GM19240 (cell line): ENCODE data around the gene DDX4.

Experiments
- DNase-seq: peaks from one replicate; pipeline ENCODE4 v3.0.0; 2011; ENCODE audit warnings: low spot score; ENCODE audit not compliant: insufficient read length

Gene DDX4

DNA sequence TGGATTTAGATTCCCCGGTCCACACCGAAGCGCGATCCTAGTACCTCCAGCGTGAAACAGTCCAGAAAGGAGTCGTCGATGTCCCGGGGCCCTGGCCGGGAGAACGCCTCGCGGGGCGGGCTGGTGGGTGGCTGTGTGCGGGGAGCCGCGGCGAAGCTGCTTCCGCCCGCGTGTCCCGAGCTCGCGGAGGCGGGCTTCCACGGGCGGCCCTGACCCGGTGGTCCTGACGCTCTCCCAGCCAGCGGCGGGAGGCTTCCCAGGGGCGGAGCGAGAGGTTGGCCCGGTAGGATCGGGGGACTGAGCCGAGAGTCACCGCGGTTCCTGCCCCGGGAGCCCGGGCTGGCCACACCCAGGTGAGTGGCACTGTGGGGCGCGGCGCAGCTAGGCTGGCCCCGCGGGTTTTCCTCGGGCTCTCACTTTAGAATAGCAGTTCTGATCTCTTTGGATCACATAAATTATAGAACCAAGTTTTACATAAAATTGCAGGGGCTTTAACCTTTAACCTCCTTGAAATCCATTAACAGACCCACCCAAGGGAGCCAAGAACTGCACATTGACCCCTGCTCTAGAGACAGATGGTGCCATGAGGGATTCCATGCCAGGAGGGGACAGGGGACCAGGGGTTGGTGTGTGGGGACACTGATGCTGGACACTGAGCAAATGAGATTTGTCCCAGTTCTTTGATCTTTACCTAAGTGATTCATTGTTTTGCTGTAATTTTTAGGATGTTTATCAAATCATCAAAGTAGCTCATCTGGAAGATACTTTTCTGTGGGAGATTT, 84.1 kb downstream of the DDX4 start:
- no peak for DNase-seq

DNA sequence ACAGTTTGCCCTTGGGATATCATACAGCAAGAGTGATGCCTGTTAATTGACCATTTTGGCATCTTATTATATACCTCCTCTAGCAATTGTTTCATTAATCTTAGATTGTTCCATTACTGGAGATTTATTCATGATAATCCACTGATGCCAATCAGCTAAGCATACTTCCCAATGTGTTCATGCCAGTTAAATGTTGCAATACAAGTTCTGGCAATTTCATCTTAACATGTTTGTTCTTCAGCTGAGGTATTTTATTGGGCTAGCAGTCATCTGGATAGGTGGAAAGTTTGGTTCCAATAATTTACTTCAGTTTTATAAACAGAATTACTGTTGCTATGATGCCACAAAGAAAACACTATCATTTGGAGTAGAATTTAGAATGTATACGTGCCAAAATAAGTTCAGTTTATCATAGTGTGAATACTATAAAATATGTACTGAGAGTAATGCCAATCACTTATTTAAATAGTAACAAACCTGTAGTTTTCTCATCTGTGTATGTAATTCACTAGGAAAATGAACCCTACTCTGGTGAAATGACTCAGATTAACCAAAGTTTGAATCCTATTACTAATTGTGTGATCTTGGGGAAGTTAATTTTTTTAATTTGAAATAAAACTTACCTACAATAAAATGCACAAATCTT, 85.4 kb downstream of the DDX4 start:
- DNase-seq, result no peak

GRCh38 chr5:55829956-55830355, 92.1 kb downstream of the DDX4 start:
- DNase-seq, result no peak

- no peak for DNase-seq
Measured at GRCh38 chr5:55832446-55832845, 94.6 kb downstream of the DDX4 start.

DNA sequence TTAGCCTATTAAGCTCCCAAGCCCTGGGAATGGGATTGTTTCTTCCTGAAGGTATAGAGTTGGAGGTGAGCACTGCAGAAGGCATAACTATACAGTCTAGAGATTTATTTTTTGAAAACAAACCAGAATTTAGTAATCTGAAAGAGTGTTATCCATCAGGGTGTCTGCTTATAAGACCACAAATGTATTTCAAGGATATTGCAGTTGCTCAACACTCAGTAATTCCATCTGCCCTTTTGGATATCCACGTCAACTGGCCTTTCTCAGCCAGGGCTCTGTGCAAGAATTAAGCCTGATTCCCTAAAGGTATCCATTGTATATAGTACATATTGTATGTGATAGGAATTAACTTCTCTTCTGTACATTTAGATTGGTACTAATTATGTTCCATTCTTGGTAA, 98.3 kb downstream of the DDX4 start:
- no peak for DNase-seq

DNA sequence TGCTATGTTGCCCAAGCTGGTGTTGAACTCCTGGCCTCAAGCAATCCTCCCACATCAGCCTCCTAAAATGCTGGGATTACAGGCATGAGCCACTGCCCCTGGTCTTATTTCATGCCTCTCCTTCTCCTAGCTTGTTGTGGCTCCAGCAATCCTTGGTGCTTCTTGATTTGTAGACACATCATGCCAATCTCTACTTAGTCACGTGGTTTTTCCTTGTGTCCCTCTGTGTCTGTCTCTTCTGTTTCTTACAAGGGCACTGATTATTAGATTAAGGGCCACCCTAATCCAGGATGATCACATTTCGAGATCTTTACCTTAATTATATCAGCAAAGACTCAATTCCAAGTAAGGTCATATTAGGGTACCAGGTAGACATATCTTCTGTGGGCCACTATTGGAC, 104.1 kb downstream of the DDX4 start:
- no peak for DNase-seq

DNA sequence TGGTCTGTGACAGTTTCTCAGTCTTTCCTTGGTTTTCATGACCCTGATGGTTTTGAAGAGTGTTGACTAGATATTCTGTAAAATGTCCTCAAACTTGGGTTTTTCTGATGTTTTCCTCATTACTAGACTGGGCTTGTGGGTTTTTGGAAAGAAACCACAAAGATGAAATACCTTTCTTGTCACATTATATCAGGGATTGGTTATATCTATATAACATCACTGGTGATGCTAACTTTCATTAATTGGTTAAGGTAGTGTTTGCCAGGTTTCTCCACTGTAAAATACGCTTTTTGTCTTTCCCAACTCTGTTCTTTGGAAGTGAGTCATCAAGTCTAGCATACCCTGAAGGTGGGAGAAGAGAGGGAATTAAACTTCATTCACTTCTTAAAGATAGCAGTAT, 110.0 kb downstream of the DDX4 start:
- no peak for DNase-seq

DNA sequence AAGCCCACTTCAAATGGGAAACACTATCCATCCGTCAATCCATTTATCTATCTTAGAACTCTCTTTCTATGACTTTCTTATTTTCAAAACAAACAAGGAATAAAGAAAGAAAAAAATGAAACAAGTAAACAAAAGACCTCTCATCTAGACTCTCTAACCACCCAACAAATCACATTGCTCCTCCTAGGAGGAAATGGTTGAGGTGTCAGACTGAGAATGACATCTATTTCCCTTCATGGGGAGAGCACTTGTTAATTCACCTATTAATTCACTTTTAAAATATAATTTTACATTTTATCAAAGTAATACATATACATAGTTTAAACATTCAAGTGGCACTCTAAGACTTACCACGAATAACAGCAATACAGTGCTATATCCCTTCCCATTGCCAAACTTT, 110.9 kb downstream of the DDX4 start:
- no peak for DNase-seq

DNA sequence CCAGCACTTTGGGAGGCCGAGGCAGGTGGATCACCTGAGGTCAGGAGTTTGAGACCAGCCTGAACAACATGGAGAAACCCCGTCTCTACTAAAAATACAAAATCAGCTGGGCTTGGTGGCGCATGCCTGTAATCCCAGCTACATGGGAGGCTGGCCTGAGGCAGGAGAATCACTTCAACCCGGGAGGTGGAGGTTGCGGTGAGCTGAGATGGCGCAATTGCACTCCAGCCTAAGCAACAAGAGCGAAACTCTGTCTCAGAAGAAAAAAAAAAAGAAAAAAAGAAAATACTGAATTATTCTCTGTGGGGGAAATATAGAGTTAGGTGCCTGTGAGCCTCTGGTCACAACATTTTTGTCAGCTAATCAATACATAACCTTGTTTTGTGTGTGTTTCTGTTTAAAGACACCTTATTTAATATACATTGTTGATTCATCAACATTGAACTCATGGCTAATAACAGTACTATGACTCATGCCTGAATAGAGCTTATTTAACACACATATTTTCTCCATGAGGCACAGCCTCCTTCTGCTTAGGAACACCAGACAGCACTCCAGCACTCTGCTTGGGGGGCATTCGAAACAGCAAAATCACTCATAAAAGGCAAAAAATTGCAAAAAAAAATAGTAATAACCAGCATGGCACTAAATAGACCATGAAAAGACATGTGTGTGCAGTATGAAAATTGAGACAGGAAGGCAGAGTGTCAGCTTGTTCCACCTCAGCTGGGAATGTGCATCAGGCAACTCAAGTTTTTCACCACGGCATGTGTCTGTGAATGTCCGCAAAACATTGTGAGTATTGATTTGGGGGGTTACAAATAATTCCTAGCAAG, 113.2 kb downstream of the DDX4 start, which contains the start of gene IL31RA:
IL31RA (plus strand) TSS at position 519 of the 836 bp plus-strand sequence; CDS start at position 733, 214 bp downstream.
- no peak for DNase-seq

DNA sequence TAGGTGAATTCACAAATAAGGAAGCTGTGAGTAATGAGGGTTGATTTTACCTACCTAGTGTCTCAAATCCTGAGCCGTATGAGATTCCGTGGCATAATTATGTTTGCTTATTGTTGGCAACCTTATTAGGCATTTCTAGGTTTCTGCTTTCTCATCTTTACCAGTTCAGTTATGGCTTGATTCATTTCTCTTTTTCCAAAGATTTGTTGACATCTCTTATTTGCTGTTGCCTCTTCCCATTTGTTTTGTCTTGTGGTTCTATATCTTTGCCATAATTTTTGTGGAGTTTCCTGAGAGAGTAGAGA, 113.8 kb downstream of the DDX4 start:
- DNase-seq, result no peak

- no peak for DNase-seq
Measured at GRCh38 chr5:55852503-55852902, 114.6 kb downstream of the DDX4 start.

DNA sequence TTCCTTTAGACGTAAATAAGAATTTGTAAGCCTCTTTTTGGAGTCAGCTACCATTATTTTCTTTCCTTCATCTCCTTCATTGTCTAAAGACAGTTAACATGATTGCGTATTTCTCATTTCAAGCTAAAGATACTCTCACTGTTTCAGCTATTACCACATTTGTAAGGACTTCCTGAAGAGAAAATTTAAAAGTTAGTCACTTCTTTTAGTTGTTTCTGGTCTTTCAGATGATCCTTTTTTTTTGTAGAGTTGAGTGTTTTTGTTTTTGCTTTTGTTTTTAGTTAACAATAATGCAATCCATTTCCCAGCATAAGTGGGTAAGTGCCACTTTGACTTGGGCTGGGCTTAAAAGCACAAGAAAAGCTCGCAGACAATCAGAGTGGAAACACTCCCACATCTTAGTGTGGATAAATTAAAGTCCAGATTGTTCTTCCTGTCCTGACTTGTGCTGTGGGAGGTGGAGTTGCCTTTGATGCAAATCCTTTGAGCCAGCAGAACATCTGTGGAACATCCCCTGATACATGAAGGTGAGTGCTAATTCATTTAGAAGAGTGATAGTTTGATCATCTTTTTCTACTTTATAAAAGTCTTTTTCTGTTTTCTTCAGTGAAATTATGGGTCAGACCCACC, 115.3 kb downstream of the DDX4 start:
- DNase-seq, result no peak

- DNase-seq, result no peak
Measured at GRCh38 chr5:55853818-55854217, 116.0 kb downstream of the DDX4 start.

- no peak for DNase-seq
Measured at GRCh38 chr5:55855509-55855908, 117.6 kb downstream of the DDX4 start.

- no peak for DNase-seq
Measured at GRCh38 chr5:55856516-55857246, 118.8 kb downstream of the DDX4 start.

DNA sequence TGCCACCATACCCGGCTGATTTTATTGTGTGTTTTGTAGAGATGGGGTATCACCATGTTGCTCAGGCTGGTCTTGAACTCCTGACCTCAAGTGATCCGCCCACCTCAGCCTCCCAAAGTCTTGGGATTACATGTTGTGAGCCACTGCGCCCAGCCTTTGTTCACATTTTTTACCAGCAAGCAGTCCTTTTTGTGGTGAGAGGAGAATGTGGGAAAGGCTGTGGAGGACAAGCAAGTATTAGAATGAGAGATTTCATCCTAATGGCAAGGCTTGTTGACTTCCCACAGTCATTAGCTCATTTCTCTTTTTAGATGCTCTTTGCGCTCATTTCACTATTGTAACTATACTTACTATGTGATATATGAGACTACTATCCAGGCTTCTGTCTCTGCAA, 119.4 kb downstream of the DDX4 start:
- no peak for DNase-seq

DNA sequence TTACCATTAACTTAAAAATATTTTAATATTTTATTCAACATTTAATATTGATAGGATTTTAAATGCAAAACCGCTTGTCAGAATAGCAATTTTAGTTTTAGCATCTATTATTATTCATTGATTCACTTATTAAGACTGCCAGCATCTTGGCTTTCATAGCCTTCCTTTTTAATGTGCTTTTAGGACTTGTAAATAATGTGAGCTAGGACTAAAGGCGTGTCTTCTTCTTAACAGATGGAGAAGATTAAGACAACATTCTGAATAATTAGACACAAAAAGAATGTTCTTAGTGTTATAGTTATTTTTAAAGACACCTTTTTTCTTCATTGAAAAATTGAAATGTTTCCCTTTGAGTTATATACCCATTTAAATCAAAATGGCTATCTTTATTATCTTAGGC, 120.2 kb downstream of the DDX4 start:
- no peak for DNase-seq

DNA sequence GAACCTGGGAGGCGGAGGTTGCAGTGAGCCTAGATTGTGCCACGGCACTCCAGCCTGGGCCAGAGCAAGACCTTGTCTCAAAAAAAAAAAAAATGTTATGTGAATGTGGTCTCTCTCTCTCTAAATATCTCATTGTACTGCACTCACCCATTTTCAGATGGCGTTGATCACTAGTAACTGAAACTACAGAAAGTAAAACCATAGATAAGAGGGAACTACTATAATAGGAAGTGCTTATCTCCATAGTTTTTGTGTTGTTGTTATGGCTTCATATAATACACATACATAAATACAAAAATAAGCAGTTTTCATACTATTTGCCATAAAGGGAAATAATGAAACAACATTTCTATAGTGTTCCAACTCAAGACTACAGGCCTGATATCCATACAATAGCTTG, 122.4 kb downstream of the DDX4 start:
- DNase-seq, result no peak

GRCh38 chr5:55860709-55861108, 122.8 kb downstream of the DDX4 start:
- no peak for DNase-seq

GRCh38 chr5:55864606-55865541, 127.0 kb downstream of the DDX4 start:
- no peak for DNase-seq
